NCI-H526 treated with DMSO at 0.1 percent for 48 hours (cell line): ENCODE measurements around the gene NDN.
A peak's percentile ranks its signal among the peaks of the same experiment; 100 is the strongest.

ENCODE experiments used
- DNase-seq: peaks from one replicate; lab custom pipeline; 2025; lab: John Stamatoyannopoulos, UW

NDN gene

DNA sequence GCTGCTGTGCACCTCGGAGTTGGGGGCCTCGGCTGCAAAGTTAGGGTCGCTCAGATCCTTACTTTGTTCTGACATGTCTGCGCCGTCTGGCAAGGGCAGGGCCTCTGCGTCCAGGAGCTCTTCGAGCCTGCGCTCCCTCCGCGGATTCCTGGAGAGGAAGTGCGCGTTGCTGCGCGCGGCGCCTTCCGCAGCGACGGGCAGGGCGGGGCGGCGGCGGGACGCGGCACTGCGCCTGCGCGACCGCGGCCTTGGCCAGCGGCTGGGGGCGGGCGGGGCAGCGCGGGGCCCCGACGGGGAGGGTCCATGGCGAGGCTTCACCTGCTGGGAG, at the start of gene NDN:
Gene NDN (minus strand): TSS at position 163 of the 328 bp plus-strand sequence. CDS start 88 bp downstream, at position 75.
- no peak for DNase-seq

DNA sequence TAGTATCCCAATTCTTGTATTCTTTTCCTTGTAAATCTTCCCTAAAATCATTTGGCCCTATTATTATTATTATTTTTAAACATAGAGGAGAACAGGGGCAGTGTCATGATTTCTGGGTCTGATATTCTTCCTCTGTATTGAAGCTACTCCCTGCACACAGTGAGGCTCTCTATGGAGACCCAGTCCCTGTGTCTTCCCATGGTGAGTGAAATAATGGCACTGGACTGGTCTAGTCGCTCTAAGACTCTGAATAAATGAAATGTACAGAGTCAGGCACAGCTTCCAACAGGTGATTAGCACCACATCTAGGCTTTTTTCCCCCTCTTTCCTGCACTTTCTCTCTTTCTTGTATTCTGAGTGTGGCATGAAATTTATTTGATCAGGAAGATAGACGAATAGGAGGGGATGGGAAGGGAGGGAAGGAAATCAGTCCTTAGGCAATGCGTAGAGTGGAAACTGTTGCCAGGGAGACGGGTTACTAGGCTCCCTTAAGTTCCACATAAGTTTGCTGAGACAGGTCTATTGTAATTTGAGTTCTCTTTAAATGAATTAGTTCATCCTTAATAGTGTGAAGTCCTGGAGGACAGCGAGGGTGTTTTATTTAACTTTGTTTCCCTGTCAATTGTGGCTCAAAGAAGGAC, 49.0 kb upstream of the NDN start:
- DNase-seq = no peak

GRCh38 chr15:23734862-23735261, 47.8 kb upstream of the NDN start:
- peak; percentile 71 for DNase-seq

DNA sequence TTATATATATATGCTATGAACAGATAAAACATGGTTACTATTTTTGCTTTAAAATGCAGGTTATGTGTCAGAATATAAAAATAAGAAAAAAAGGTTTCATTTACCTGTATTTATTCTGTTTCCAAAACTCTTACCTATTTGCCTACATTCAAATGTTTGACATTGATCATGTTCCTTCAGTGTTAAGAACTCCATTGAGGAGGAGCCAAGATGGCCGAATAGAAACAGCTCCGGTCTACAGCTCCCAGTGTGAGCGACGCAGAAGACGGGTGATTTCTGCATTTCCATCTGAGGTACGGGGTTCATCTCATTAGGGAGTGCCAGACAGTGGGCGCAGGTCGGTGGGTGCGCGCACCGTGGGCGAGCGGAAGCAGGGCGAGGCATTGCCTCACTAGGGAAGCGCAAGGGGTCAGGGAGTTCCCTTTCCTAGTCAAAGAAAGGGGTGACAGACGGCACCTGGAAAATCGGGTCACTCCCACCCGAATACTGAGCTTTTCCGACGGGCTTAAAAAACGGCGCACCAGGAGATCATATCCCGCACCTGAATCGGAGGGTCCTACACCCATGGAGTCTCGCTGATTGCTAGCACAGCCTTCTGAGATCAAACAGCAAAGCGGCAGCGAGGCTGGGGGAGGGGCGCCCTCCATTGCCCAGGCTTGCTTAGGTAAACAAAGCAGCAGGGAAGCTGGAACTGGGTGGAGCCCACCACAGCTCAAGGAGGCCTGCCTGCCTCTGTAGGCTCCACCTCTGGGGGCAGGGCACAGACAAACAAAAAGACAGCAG, 27.0 kb upstream of the NDN start:
- DNase-seq = peak; percentile 9

GRCh38 chr15:23708332-23708731, 21.2 kb upstream of the NDN start:
- DNase-seq = no peak

GRCh38 chr15:23695282-23695681, 8.2 kb upstream of the NDN start:
- no peak for DNase-seq

DNA sequence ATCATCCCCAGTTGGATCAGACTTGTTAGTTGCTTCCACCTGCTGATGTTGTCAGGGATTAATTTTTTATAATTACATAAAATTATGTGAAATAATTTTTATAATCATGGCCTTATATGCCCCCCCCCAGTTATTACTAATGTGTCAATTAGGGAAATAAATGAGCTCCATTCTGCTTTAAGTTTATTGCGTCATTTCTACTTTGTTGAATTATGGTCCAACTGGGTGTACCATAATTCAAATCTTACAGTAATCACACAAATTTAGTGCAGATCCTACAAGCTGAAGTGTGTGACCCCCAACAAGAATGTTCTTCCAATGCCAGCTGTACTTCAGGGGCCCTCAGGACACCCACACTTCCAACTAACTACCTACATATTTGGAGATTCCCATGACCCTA, 7.5 kb upstream of the NDN start:
- no peak for DNase-seq

DNA sequence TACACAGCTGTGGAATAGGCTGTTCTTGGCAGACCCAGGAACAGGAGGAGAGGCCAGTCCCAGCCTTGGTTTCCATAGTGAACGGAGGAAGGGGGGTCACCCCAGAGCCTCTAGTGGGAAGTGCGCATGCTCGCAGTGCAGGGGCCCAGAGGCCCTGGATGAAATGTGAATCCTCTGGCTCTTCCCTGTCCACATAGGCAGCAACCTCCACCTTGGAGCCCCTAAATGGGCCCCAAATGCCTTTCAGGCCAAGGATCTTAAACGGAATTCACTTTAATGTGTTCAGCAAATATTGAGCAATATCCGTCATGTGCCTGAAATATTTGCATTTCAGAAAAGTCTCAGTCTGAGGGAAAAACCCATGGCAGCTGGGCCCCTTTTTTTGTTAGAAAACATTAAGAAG, 3.3 kb upstream of the NDN start:
- DNase-seq = peak; percentile 77

DNA sequence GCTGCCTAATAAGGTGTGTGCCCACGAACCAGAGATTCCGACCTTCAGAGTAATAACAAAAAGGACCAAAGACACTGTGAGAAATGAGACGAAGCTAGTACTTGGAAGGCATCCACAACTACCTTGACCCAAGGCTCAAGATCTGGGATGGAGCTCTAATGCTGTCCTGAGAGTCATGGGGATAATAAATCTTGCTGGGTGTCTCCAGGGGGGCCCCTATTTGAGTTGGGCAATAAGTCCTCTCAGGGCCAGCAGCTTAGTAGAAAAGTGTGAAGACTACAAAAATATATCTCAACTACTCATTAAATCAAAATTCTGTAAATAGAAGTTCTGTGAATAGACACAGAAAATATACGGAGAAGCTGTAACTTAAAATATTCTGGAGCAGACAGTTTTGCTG, 2.9 kb upstream of the NDN start:
- DNase-seq = no peak

- DNase-seq = no peak
Measured at GRCh38 chr15:23686466-23687142, 501 bp downstream of the NDN start.

DNA sequence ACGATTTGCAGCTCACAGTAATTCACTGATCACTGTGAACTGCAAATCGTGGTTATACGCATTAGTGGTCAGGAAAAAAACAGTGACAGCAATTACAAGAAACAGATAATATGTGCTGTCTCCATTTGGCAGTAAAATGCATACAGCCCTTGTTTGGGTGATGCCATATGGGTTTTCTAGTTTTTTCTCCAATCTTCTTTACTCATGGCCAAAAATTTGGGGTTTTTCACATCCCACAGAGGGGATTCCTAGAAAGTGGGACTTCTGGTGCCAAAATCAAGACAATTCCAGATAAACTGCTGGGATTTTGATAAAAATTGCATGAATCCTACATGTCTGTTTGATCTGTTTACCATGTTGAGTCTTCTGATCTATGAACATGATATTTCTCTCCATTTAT, 15.6 kb downstream of the NDN start:
- no peak for DNase-seq

GRCh38 chr15:23670970-23671369, 16.1 kb downstream of the NDN start:
- no peak for DNase-seq

DNA sequence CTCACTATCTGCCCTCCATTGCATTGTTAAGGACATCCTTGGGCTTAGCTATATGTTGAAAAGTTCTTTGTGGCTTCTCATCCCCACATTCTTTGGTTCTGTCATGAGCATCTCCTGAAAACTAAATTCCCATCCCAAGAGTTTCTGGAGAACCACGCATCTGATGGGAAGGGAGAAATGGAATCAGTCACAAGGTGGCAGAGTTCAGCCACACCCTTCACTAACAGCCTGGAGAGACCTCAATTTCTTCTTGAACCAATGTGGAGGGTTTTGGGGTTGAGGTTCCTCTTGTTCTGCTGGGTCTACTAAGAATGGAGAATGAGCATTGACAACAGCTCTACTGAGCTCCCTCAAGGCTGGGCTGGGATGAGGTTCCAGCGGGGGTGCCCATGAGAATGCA, 23.9 kb downstream of the NDN start:
- no peak for DNase-seq

DNA sequence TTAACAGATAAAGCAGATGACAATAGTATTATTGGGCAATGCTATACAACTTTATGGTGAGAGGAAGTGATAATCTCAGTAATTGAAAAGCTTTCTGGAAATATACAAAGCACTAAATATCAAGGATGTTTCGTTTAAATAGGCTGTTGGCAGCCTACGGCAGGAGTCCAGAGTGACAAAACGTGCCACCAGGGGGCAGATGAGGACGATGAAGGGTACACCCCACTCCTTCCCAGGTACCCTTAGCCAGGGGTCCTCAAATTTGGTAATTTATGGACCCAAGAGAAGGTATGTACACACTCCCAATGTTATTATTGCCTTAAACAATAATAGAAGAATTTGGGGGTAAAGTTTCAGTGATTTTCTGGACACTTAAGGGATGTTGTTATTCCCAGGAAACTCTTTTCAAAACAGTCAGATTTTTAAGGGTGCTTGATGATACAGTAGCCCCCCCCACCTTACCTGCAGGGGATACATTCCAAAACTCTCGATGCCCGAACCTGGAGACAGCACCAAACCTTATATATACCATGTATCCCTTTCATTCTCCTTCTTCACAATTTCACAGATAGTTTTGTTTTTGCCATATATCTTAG, 38.1 kb downstream of the NDN start:
- no peak for DNase-seq

DNA sequence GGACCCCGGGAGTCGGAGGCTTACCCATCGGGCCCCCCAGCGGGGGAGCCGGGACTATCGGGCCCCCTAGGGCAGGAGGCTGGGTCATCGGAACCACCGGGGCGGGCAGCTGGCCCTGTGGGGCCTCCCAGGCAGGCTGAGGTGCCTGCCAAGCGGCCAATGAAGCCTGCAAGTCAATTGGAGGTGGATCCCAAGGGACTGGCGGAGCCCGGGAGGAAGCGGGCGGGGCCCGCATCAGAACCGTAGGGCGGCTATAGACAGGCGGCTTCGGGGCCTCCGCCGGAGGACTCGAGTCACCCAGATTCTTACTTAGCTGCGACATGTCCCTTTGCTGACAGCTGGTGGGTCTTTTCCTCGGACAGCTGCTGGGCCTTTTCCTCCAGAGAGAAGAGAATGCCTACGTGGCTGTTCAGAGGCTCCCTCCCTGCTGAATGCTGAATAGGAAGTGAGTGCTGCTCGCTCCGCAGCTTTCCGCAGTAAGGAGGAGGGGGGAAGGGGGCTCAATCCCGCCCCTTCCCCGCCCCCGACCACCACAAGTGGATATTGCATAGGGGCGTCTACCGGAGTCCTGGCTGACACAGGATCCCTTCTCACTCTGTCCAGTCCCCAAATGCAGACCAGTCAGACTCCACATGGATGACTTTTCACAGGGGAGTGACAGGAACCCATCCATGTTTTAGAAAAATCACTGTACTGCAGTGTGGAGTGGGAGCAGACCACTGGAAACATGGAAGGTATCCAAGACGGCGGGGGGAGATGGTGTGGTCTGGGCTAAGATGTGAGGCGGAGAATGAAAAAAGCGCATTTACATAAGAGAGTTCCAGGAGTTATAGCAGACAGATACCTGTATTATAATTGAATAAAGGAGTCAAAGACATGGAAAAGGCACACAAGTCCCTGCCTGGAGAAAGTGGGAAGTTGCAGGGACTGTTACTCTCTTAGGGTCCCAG, 39.4 kb downstream of the NDN start, which contains the start of gene MAGEL2:
Gene MAGEL2 (minus strand): TSS at position 447 of the 950 bp plus-strand sequence. CDS start 125 bp downstream, at position 322.
- DNase-seq = no peak

DNA sequence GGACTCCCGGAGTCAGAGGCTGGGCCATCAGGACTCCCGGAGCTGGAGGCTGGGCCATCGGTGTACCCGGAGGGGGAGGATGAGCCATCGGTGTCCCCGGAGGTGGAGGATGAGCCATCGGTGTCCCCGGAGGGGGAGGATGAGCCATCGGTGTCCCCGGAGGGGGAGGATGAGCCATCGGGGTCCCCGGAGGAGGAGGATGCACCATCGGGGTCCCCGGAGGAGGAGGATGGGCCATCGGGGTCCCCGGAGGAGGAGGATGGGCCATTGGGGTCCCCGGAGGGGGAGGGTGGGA, 40.2 kb downstream of the NDN start:
- DNase-seq = no peak

- no peak for DNase-seq
Measured at GRCh38 chr15:23646165-23647000, 40.7 kb downstream of the NDN start.

DNA sequence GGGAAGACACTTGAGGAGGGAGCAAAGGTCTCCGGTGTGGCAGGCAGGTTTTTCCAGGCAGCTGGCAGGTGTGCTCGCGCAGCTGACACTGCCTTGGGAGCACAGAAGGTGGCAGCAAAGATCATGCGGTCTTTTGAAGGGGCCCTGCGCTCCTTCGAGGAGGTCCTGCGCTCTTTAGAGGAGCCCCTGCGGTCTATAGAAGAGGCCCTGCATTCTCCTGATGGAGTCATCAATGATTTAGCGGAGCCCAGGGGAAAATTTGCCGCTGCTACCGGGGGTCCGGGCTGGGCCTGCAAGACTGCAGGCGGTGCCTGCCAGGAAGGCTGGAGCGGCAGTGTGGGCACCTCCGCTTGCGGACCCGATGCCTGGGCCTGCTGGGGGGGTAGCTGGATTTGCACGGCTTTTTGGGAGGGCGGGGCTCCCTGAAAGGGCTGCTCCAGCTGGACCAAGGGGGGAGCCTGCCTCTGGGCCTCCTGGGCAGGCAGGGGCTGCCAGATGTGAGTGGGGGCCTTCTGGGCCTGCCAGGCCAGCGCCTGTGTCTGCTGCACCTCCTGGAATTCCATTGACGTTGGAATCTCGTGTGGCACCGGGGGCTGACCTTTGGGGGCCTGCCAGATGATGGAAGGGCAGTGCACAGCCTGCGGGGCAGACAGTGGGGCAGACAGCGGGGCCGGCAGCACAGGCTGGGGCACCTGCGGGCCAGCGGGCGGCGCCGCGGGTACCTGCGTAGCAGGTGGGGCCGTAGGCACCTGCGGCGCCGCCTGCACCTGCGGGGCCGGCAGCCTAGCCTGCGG, 41.5 kb downstream of the NDN start:
- peak; percentile 20 for DNase-seq

DNA sequence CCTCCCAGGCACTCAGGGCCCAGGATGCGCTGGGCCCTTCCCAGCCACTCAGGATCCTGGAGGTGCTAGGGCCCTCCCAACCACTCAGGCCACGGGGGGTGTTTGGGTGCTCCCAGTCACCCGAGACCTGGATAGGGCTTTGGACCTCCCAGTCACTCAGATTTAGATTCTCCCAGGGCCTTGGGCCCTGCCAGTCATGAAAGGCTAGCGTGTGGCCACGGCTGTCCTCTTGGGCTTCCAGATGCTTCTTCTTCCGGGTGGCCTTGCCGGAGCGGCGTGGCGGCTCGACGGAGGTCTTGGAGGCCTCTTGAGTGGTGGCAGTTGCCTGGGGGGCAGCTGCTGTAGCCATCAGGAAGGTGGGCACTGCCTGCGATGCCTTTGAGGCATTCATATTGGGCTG, 42.3 kb downstream of the NDN start:
- no peak for DNase-seq

DNA sequence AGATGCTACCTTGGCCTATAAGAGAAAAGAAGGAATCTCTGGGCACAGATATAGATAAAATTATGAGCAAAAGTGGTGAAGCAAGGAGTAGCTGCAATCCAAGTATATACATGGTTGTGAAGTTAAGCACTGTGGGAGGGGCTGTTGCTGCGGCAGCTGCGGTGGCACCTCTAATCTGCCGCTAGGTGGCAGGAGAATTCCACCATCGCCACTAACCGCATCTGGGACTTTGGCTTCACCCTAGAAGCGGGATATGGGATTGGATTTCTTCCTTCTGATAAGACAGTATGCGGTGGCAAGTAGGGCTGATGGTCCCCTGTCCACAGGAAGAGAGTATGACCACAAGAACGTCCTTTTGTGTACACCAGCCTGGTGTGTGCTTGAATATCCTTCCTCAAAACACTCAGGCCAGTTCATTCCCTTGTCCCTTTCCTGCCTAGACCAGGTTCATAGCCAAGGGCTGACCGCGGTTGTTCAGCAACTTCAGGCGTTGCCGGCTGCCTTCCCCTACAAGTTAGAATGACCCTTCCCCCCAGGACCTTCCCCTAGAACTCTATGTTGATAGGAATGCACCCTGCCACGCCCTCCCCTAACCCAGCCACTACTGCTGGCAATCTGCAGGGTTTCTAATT, 44.6 kb downstream of the NDN start:
- peak; percentile 30 for DNase-seq
